Karpas-422 (cell line): ENCODE data around the gene SLC38A8. TPM values are rescaled to one million over a fixed set of nuclear protein-coding genes. Genes with fewer than 3 reads are reported as not detected.

Experiments
- DNase-seq: peaks from one replicate; pipeline ENCODE4 v3.0.0-alpha.2; 2015
- H2AFZ ChIP-seq: fragments of 200-600 bp; sonication (generic); 2 replicates; pipeline ENCODE4 v1.6.1; 2014; ENCODE audit warnings: antibody characterized with exemption, low read length, mixed read lengths
- H3K27ac ChIP-seq: fragments of 200-600 bp; sonication (generic); 2 replicates; pipeline ENCODE4 v1.5.1; 2014; ENCODE audit warnings: mild to moderate bottlenecking, low read length, moderate library complexity
- H3K27me3 ChIP-seq: fragments of 200-600 bp; sonication (generic); 2 replicates; pipeline ENCODE4 v1.6.1; 2014; ENCODE audit warnings: low read length, mixed read lengths
- H3K36me3 ChIP-seq: fragments of 200-600 bp; sonication (generic); 2 replicates; pipeline ENCODE4 v1.6.1; 2014; ENCODE audit warnings: low read length, mixed read lengths; ENCODE audit not compliant: insufficient read depth
- H3K4me1 ChIP-seq: fragments of 200-600 bp; sonication (generic); 2 replicates; pipeline ENCODE4 v1.6.1; 2014; ENCODE audit warnings: mild to moderate bottlenecking, low read length, mixed read lengths
- H3K4me2 ChIP-seq: fragments of 200-600 bp; sonication (generic); 2 replicates; pipeline ENCODE4 v1.6.1; 2014; ENCODE audit warnings: low read length, low read depth, mild to moderate bottlenecking; ENCODE audit not compliant: poor library complexity, severe bottlenecking
- H3K4me3 ChIP-seq: fragments of 200-600 bp; sonication (generic); 2 replicates; pipeline ENCODE4 v1.5.1; 2014; ENCODE audit warnings: mild to moderate bottlenecking, antibody characterized with exemption, low read length, mixed read lengths
- H3K79me2 ChIP-seq: fragments of 200-600 bp; sonication (generic); 2 replicates; pipeline ENCODE4 v1.6.1; 2014; ENCODE audit warnings: mild to moderate bottlenecking, low read length, mixed read lengths
- H3K9ac ChIP-seq: fragments of 200-600 bp; sonication (generic); 2 replicates; pipeline ENCODE4 v1.6.0; 2014; ENCODE audit warnings: low read length
- H3K9me2 ChIP-seq: fragments of 200-600 bp; sonication (generic), shearing (Covaris generic); replicated peaks from 2 replicates; pipeline ENCODE4 v1.6.0; 2014; ENCODE audit warnings: mild to moderate bottlenecking, low read length, moderate library complexity; ENCODE audit not compliant: insufficient read depth
- H3K9me3 ChIP-seq: fragments of 300-700, 200-600 bp; sonication (generic); 2 replicates; pipeline ENCODE4 v1.6.1; 2014; ENCODE audit warnings: low read length, mixed read lengths
- H4K20me1 ChIP-seq: fragments of 200-600 bp; sonication (generic); 2 replicates; pipeline ENCODE4 v1.6.1; 2014; ENCODE audit warnings: mild to moderate bottlenecking, antibody characterized with exemption, low read length, low read depth; ENCODE audit not compliant: insufficient read depth
- total RNA-seq: library from RNA; depleted of rRNA; stranded (reverse); fragments of >200 nt; shearing (Covaris generic); gene quantifications from 2 replicates; pipeline ENCODE4 v1.2.3, GENCODE V29; 2014; ENCODE audit warnings: low replicate concordance

SLC38A8 gene
- total RNA-seq, 1 experiment from 2014 or later: not detected

DNA sequence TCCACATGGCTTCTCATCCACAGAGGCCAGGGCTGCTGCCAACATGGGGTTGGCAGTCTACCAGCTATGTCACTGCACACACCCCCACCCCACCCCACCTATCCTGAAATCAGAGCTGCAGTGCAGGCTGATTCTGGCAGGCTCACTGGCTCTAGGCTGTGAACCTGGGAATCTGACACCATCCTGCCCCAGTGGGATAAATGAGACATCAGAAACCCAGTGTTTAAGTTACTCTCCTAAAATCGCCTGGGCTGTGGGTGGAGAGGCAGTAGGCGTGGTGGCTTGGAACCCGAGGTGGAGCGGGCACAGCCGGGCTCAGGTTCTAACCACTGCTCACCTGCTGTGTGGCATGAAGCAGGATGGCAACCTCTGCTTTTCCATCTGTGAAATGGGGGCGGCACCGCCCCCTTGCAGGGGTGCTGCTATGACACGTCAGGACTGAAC, 5.6 kb downstream of the SLC38A8 start:
- H3K9me2 ChIP-seq: no peaks in the 10 kb centered on the region

GRCh38 chr16:84036131-84036530, 6.5 kb downstream of the SLC38A8 start:
- Histone ChIP-seq H3K4me1 (no peaks in the 10 kb centered on the region), H3K4me3 (no peak overlapping the region), H3K4me2 (no peak overlapping the region), H3K27me3 (no peaks in the 10 kb centered on the region), H3K9me2 (no peaks in the 10 kb centered on the region), H4K20me1 (no peaks in the 10 kb centered on the region), H3K9me3 (no peaks in the 10 kb centered on the region), H3K36me3 (no peaks in the 10 kb centered on the region), H3K79me2 (no peaks in the 10 kb centered on the region), H2AFZ (no peak overlapping the region), H3K9ac (no peak overlapping the region), H3K27ac (no peak overlapping the region)
- no peak for DNase-seq

More for the DNA sequence above, 5.6 kb downstream of the SLC38A8 start:
- no peaks in the 10 kb centered on the region for H3K27me3 ChIP-seq
- no peaks in the 10 kb centered on the region for H4K20me1 ChIP-seq
- H3K4me2 ChIP-seq: no peak overlapping the region
- H3K4me3 ChIP-seq: no peak overlapping the region
- H3K36me3 ChIP-seq: no peaks in the 10 kb centered on the region
- no peak overlapping the region for H3K27ac ChIP-seq
- H3K9ac ChIP-seq: no peak overlapping the region
- no peak for DNase-seq
- H3K4me1 ChIP-seq: no peaks in the 10 kb centered on the region
- H2AFZ ChIP-seq: no peak overlapping the region
- H3K9me3 ChIP-seq: no peaks in the 10 kb centered on the region
- no peaks in the 10 kb centered on the region for H3K79me2 ChIP-seq

GRCh38 chr16:84034516-84034915, 8.1 kb downstream of the SLC38A8 start:
- Histone ChIP-seq H4K20me1 (no peaks in the 10 kb centered on the region), H3K9ac (no peak overlapping the region), H3K27ac (no peak overlapping the region), H3K4me3 (no peak overlapping the region), H3K9me2 (no peaks in the 10 kb centered on the region), H3K4me2 (no peak overlapping the region), H3K4me1 (no peaks in the 10 kb centered on the region), H3K36me3 (no peaks in the 10 kb centered on the region), H3K27me3 (no peaks in the 10 kb centered on the region), H2AFZ (no peak overlapping the region), H3K79me2 (no peaks in the 10 kb centered on the region), H3K9me3 (no peaks in the 10 kb centered on the region)
- no peak for DNase-seq

DNA sequence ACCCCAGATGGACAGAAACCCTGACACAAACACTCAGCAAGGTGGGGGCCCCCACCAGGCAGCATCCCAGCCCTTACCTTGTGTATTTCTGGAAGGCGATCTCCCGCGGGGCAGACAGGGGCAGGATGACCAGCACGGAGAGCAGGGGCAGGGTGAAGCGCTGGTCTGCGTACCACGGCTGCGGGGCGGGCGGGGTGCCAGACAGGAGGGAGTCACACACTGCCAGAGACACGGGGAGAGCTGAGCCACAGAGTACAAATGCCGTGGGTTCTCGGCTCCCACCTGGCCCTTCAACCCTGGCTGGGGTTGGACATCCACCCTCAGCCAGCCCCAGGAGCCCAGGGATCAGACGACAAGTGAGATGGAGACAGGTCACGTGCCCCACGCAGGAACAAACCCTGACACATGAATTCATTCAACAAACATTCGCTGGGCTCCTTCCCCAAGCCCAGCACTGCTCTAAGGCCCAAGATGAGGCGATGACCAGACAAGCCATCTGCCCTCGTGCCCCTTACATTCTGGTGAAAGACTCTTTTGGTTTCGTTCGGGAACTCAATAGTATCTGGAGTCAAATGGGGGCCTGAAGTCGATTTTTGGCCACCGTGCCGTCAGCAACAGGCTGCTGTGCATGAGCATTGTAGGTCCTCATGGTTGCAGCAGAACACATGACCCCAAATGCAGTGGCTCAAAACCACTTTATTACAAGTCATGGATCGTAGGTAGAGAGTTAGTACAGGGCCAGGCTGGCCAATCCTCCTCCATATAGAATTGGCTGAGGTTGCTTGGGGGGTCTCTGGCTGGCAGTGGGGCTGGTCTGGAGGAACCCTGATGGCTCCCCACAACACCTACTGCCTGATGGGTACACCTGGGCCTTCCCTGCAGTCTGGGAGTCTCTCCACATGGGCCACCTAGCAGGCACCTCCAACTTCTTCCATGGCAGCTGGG, 9.1 kb downstream of the SLC38A8 start:
- no peak overlapping the region for H3K27ac ChIP-seq
- H3K4me1 ChIP-seq: 0 out of 2 replicates have a peak, but pooled peaks cover 4% of the 10 kb centered on the region
- H3K27me3 ChIP-seq: no peaks in the 10 kb centered on the region
- H3K79me2 ChIP-seq: no peaks in the 10 kb centered on the region
- no peaks in the 10 kb centered on the region for H3K9me2 ChIP-seq
- H3K9ac ChIP-seq: no peak overlapping the region
- H4K20me1 ChIP-seq: no peaks in the 10 kb centered on the region
- H3K4me3 ChIP-seq: no peak overlapping the region
- DNase-seq: no peak
- H3K9me3 ChIP-seq: no peaks in the 10 kb centered on the region
- H2AFZ ChIP-seq: no peak overlapping the region
- no peak overlapping the region for H3K4me2 ChIP-seq
- H3K36me3 ChIP-seq: no peaks in the 10 kb centered on the region

DNA sequence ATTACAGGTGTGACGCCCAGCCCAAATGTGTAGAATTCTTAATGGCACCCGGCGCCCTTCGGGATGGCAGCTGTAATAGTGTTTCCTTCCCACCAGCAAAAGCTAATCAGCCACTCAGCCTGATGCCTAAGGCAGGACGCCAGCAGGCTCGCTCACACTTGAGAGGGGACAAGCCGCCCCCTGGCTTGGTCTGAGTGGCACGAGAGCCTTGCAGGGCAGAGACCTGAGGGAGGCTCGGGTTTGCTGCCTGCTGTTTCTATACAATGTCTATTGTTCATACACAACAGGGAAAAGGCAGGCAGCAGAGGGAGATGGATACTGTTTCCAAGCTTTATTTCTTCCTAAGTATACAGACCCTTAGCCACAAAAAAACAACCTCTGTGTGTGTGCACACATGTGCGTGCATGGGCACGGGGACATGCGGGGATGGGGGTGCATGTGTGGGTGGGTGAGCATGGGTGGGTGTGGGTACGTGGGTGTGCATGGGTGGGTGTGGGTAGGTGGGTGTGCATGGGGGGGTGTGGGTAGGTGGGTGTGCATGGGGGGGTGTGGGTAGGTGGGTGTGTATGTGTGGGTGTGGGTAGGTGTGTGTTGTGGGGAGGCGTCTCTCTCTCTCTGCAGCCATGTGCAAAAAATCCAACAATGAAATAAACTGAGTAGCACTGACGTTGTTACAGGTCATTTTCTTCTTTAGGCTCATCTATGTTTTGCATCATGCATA, 10.0 kb downstream of the SLC38A8 start:
- H3K27me3 ChIP-seq: no peaks in the 10 kb centered on the region
- no peak overlapping the region for H3K27ac ChIP-seq
- no peak overlapping the region for H2AFZ ChIP-seq
- H3K9me2 ChIP-seq: no peaks in the 10 kb centered on the region
- no peaks in the 10 kb centered on the region for H3K9me3 ChIP-seq
- H3K4me3 ChIP-seq: no peak overlapping the region
- no peak overlapping the region for H3K9ac ChIP-seq
- H3K4me1 ChIP-seq: 0 out of 2 replicates have a peak, but pooled peaks cover 4% of the 10 kb centered on the region
- no peaks in the 10 kb centered on the region for H3K36me3 ChIP-seq
- no peaks in the 10 kb centered on the region for H4K20me1 ChIP-seq
- DNase-seq: no peak
- H3K79me2 ChIP-seq: no peaks in the 10 kb centered on the region
- H3K4me2 ChIP-seq: no peak overlapping the region

DNA sequence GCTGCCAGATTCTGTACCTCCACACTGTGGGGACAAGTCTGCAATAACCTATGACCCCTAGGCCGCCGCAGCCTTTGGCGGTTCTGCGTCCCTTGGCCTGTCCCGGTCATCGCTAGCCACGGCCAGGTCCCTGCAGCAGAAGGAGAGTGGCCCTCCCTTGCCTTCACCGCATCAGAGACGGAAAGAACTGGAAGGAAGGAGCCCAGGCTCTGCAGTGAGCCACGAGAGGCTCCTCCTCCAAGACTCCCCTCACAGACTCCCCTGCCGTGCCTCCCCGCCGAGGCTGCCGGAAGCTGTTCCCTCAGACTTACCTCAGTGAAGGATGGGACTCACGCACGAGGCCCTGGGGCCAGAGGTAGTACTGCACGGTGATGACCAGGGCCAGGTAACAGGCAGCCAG, 11.0 kb downstream of the SLC38A8 start:
- Histone ChIP-seq H3K4me2 (no peak overlapping the region), H2AFZ (no peak overlapping the region), H3K4me3 (no peak overlapping the region), H3K9me2 (no peaks in the 10 kb centered on the region), H3K27me3 (no peaks in the 10 kb centered on the region), H3K4me1 (0 out of 2 replicates have a peak, but pooled peaks cover 4% of the 10 kb centered on the region), H3K9me3 (no peaks in the 10 kb centered on the region), H3K79me2 (no peaks in the 10 kb centered on the region), H3K27ac (no peak overlapping the region), H3K9ac (no peak overlapping the region), H3K36me3 (no peaks in the 10 kb centered on the region), H4K20me1 (no peaks in the 10 kb centered on the region)
- DNase-seq: no peak

- no peak overlapping the region for H3K4me3 ChIP-seq
- no peaks in the 10 kb centered on the region for H3K79me2 ChIP-seq
- H2AFZ ChIP-seq: no peak overlapping the region
- no peak overlapping the region for H3K9ac ChIP-seq
- H3K9me2 ChIP-seq: no peaks in the 10 kb centered on the region
- H3K27ac ChIP-seq: no peak overlapping the region
- H3K36me3 ChIP-seq: no peaks in the 10 kb centered on the region
- no peaks in the 10 kb centered on the region for H4K20me1 ChIP-seq
- no peak for DNase-seq
- H3K4me2 ChIP-seq: no peak overlapping the region
- H3K4me1 ChIP-seq: 0 out of 2 replicates have a peak, but pooled peaks cover 4% of the 10 kb centered on the region
- H3K27me3 ChIP-seq: no peaks in the 10 kb centered on the region
- H3K9me3 ChIP-seq: no peaks in the 10 kb centered on the region
Observed at GRCh38 chr16:84029297-84030047, 13.1 kb downstream of the SLC38A8 start.
